Measurements from ENCODE around the gene SFRP4.
A peak's percentile ranks its signal among the peaks of the same experiment; 100 is the strongest.

Gene SFRP4

DNA sequence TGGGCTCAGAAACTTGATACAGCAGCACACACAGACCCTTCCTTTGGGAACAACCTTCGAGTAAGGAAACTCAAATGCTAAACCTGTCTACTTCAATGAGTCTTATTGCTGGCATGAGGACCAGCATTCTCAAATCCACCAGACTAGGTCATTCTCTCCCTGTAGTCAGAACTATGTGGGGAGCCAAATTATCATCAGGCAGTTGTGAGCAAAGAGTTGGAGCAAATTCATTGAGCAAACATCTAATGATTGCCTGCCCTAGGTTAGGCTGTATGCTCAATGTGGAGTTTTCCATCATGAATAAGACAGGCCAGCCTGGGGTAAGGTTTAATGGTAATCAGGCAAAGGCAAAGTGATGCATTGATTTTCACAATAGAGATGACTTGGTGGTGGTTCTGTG lies 7.4 kb upstream of the SFRP4 start:
- Histone ChIP-seq H3K9me3 (ENCODE audit: control insufficient read depth, low read length) (peaks cover 10% of the 10 kb centered on the region), H3K9ac (ENCODE audit: low read length) (peak overlapping the region; percentile 19), H3K27me3 (replicated peaks; ENCODE audit: control insufficient read depth, insufficient read depth, low read length) (no peaks in the 10 kb centered on the region), H3K4me3 (ENCODE audit: low read length) (peak overlapping the region; percentile 60), H3K36me3 (ENCODE audit: control insufficient read depth, insufficient read depth, low read length, severe bottlenecking) (peaks cover 9% of the 10 kb centered on the region), H3K4me1 (ENCODE audit: control insufficient read depth, insufficient read depth, low read length) (peaks cover 57% of the 10 kb centered on the region)
- no peak for DNase-seq (ENCODE audit: low read depth)

GRCh38 chr7:37921876-37922275 lies 5.3 kb upstream of the SFRP4 start:
- H3K9ac ChIP-seq (ENCODE audit: low read length): peak overlapping the region; percentile 96
- peak overlapping the region; percentile 93 for H3K4me3 ChIP-seq (ENCODE audit: low read length)
- H3K4me1 ChIP-seq (ENCODE audit: control insufficient read depth, insufficient read depth, low read length): peaks cover 44% of the 10 kb centered on the region
- H3K9me3 ChIP-seq (ENCODE audit: control insufficient read depth, low read length): peaks cover 10% of the 10 kb centered on the region
- DNase-seq (ENCODE audit: low read depth): no peak
- H3K36me3 ChIP-seq (ENCODE audit: control insufficient read depth, insufficient read depth, low read length, severe bottlenecking): peaks cover 9% of the 10 kb centered on the region
- H3K27me3 ChIP-seq (replicated peaks; ENCODE audit: control insufficient read depth, insufficient read depth, low read length): no peaks in the 10 kb centered on the region

- H3K4me3 ChIP-seq (ENCODE audit: low read length): peak overlapping the region; percentile 93
- H3K4me1 ChIP-seq (ENCODE audit: control insufficient read depth, insufficient read depth, low read length): peaks cover 45% of the 10 kb centered on the region
- DNase-seq (ENCODE audit: low read depth): peak; percentile 64
- H3K27me3 ChIP-seq (replicated peaks; ENCODE audit: control insufficient read depth, insufficient read depth, low read length): no peaks in the 10 kb centered on the region
- H3K9me3 ChIP-seq (ENCODE audit: control insufficient read depth, low read length): peaks cover 9% of the 10 kb centered on the region
- H3K9ac ChIP-seq (ENCODE audit: low read length): peak overlapping the region; percentile 96
- H3K36me3 ChIP-seq (ENCODE audit: control insufficient read depth, insufficient read depth, low read length, severe bottlenecking): peaks cover 9% of the 10 kb centered on the region
These were observed 4.5 kb upstream of the SFRP4 start for GRCh38 chr7:37920849-37921805.

- peak; percentile 70 for DNase-seq (ENCODE audit: low read depth)
- H3K4me1 ChIP-seq (ENCODE audit: control insufficient read depth, insufficient read depth, low read length): peaks cover 53% of the 10 kb centered on the region
- peak within 1 kb of the TSS; percentile 93 for H3K4me3 ChIP-seq (ENCODE audit: low read length)
- no peaks in the 10 kb centered on the region for H3K27me3 ChIP-seq (replicated peaks; ENCODE audit: control insufficient read depth, insufficient read depth, low read length)
- H3K36me3 ChIP-seq (ENCODE audit: control insufficient read depth, insufficient read depth, low read length, severe bottlenecking): peaks cover 4% of the 10 kb centered on the region
- H3K9me3 ChIP-seq (ENCODE audit: control insufficient read depth, low read length): peaks cover 1% of the 10 kb centered on the region
- peak within 1 kb of the TSS; percentile 96 for H3K9ac ChIP-seq (ENCODE audit: low read length)
These were observed 3.8 kb upstream of the SFRP4 start, which contains the start of gene EPDR1 for GRCh38 chr7:37920305-37920848. EPDR1 (plus strand) TSS chr7:37920640; CDS start chr7:37920940, 300 bp downstream.

GRCh38 chr7:37918526-37918925 lies 1.9 kb upstream of the SFRP4 start:
- no peak overlapping the region for H3K9ac ChIP-seq (ENCODE audit: low read length)
- H3K4me1 ChIP-seq (ENCODE audit: control insufficient read depth, insufficient read depth, low read length): peaks cover 41% of the 10 kb centered on the region
- H3K27me3 ChIP-seq (replicated peaks; ENCODE audit: control insufficient read depth, insufficient read depth, low read length): no peaks in the 10 kb centered on the region
- H3K4me3 ChIP-seq (ENCODE audit: low read length): no peak overlapping the region
- DNase-seq (ENCODE audit: low read depth): no peak
- no peaks in the 10 kb centered on the region for H3K9me3 ChIP-seq (ENCODE audit: control insufficient read depth, low read length)
- H3K36me3 ChIP-seq (ENCODE audit: control insufficient read depth, insufficient read depth, low read length, severe bottlenecking): no peaks in the 10 kb centered on the region

GRCh38 chr7:37916017-37916672 lies 472 bp downstream of the SFRP4 start:
- Histone ChIP-seq H3K36me3 (ENCODE audit: control insufficient read depth, insufficient read depth, low read length, severe bottlenecking) (peaks cover 6% of the 10 kb centered on the region), H3K4me3 (ENCODE audit: low read length) (peak overlapping the region; percentile 84), H3K4me1 (ENCODE audit: control insufficient read depth, insufficient read depth, low read length) (peaks cover 31% of the 10 kb centered on the region), H3K27me3 (replicated peaks; ENCODE audit: control insufficient read depth, insufficient read depth, low read length) (no peaks in the 10 kb centered on the region), H3K9me3 (ENCODE audit: control insufficient read depth, low read length) (no peaks in the 10 kb centered on the region), H3K9ac (ENCODE audit: low read length) (peak overlapping the region; percentile 83)
- DNase-seq (ENCODE audit: low read depth): no peak

- Histone ChIP-seq H3K9me3 (ENCODE audit: control insufficient read depth, low read length) (no peaks in the 10 kb centered on the region), H3K4me3 (ENCODE audit: low read length) (peak overlapping the region; percentile 84), H3K4me1 (ENCODE audit: control insufficient read depth, insufficient read depth, low read length) (peaks cover 31% of the 10 kb centered on the region), H3K9ac (ENCODE audit: low read length) (peak overlapping the region; percentile 83), H3K27me3 (replicated peaks; ENCODE audit: control insufficient read depth, insufficient read depth, low read length) (no peaks in the 10 kb centered on the region), H3K36me3 (ENCODE audit: control insufficient read depth, insufficient read depth, low read length, severe bottlenecking) (peaks cover 12% of the 10 kb centered on the region)
- DNase-seq (ENCODE audit: low read depth): no peak
These were observed 1.2 kb downstream of the SFRP4 start for GRCh38 chr7:37915438-37915837.

- Histone ChIP-seq H3K9ac (ENCODE audit: low read length) (no peak overlapping the region), H3K36me3 (ENCODE audit: control insufficient read depth, insufficient read depth, low read length, severe bottlenecking) (peaks cover 12% of the 10 kb centered on the region), H3K27me3 (replicated peaks; ENCODE audit: control insufficient read depth, insufficient read depth, low read length) (no peaks in the 10 kb centered on the region), H3K4me3 (ENCODE audit: low read length) (no peak overlapping the region), H3K9me3 (ENCODE audit: control insufficient read depth, low read length) (no peaks in the 10 kb centered on the region), H3K4me1 (ENCODE audit: control insufficient read depth, insufficient read depth, low read length) (peaks cover 34% of the 10 kb centered on the region)
- DNase-seq (ENCODE audit: low read depth): no peak
These were observed 3.9 kb downstream of the SFRP4 start for GRCh38 chr7:37912756-37913155.

- Histone ChIP-seq H3K36me3 (ENCODE audit: control insufficient read depth, insufficient read depth, low read length, severe bottlenecking) (peaks cover 12% of the 10 kb centered on the region), H3K27me3 (replicated peaks; ENCODE audit: control insufficient read depth, insufficient read depth, low read length) (no peaks in the 10 kb centered on the region), H3K9ac (ENCODE audit: low read length) (no peak overlapping the region), H3K4me3 (ENCODE audit: low read length) (no peak overlapping the region), H3K4me1 (ENCODE audit: control insufficient read depth, insufficient read depth, low read length) (peaks cover 16% of the 10 kb centered on the region), H3K9me3 (ENCODE audit: control insufficient read depth, low read length) (no peaks in the 10 kb centered on the region)
- peak; percentile 71 for DNase-seq (ENCODE audit: low read depth)
These were observed 8.3 kb downstream of the SFRP4 start for GRCh38 chr7:37908221-37908788.

DNA sequence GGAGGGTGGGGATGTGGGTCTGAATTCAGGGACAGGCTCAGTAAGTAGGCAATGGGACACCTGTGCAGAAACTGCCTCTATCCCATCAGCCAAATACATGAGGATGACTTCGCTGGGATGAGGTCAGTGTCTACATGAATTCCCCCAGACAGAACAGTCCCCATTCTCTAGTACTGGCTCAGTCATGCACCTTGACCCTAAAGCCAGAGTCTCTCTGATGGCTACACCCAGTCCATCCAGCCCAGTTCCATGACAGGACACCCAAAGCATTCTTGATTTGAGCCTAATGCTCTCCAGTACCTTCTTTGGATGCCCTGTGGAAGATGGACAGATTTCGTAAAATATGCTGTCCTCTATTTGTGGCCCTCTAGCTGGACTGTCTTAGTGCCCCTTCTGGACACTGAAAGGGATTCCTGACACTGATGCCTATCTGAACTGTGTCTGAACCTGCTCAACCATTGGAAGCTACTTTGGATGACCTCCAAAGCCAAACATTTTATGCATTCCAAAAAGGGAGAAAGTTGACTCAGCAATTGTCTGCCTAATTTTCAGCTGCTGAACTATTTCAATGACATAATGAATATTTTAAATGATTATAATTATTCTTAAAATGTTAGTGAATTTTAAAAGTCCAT lies 14.6 kb downstream of the SFRP4 start:
- Histone ChIP-seq H3K4me3 (ENCODE audit: low read length) (no peak overlapping the region), H3K9ac (ENCODE audit: low read length) (no peak overlapping the region), H3K4me1 (ENCODE audit: control insufficient read depth, insufficient read depth, low read length) (peaks cover 17% of the 10 kb centered on the region), H3K27me3 (replicated peaks; ENCODE audit: control insufficient read depth, insufficient read depth, low read length) (no peaks in the 10 kb centered on the region), H3K9me3 (ENCODE audit: control insufficient read depth, low read length) (no peaks in the 10 kb centered on the region), H3K36me3 (ENCODE audit: control insufficient read depth, insufficient read depth, low read length, severe bottlenecking) (no peaks in the 10 kb centered on the region)
- peak; percentile 65 for DNase-seq (ENCODE audit: low read depth)

All from adipocyte (in vitro differentiated cells).